ENCODE results near the gene PIK3R5.
"Not testable (repeated sequence)": the region's sequence is repeated elsewhere in the genome, so short reads cannot be mapped to it uniquely, and the experiment has no call there.

The PIK3R5 gene

GRCh38 chr17:8861495-8862181 lies 103.9 kb downstream of the PIK3R5 start:
- Histone ChIP-seq H3K36me3 (ENCODE audit: control insufficient read depth, insufficient read depth, low read length) (no peaks in the 10 kb centered on the region), H3K27ac (ENCODE audit: low read length) (no peak overlapping the region), H3K4me1 (ENCODE audit: control insufficient read depth, insufficient read depth, low read length) (no peaks in the 10 kb centered on the region), H3K27me3 (ENCODE audit: control insufficient read depth, insufficient read depth, low read length) (no peaks in the 10 kb centered on the region), H3K9me3 (ENCODE audit: control insufficient read depth, insufficient read depth, low read length) (no peaks in the 10 kb centered on the region; the same call in 1 of the 2 replicates), H3K4me3 (ENCODE audit: low read length) (no peak overlapping the region)
- no peak for DNase-seq (ENCODE audit: low read depth, low spot score)
- no CpG with 5 or more reads among the region's 7 CpGs for WGBS (ENCODE audit: insufficient coverage, insufficient read length)

DNA sequence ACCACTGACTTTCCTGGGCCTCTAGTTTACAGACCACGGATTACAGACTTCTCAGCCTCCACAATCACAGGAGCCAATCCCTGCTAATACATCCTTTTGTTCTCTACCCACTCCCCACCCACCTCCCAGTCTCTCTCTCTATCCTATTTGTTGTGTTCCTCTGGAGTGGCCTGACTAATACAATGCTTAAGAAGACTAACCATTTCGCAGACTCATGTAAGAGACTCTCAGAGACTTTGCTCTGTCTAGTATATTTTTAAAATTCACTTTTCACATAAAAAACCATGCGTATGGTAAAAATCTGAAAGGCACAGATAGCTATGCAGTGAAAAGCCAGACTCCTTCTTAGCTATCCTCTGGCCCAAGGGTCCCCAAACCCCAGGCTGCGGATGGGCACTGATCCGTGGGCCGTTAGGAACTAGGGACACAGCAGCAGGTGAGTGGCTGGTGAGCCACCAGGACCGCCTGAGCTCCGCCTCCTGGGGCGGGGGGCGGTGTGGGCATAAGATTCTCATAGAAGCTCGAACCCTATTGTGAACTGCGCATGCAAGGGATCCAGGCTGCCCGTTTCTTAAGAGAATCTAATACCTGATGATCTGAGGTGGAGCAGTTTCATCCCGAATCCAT lies 105.6 kb downstream of the PIK3R5 start:
- no CpG with 5 or more reads among the region's 14 CpGs for WGBS (ENCODE audit: insufficient coverage, insufficient read length)
- Histone ChIP-seq H3K36me3 (ENCODE audit: control insufficient read depth, insufficient read depth, low read length) (no peaks in the 10 kb centered on the region), H3K4me1 (ENCODE audit: control insufficient read depth, insufficient read depth, low read length) (no peaks in the 10 kb centered on the region), H3K27me3 (ENCODE audit: control insufficient read depth, insufficient read depth, low read length) (no peaks in the 10 kb centered on the region), H3K4me3 (ENCODE audit: low read length) (no peak overlapping the region), H3K27ac (ENCODE audit: low read length) (no peak overlapping the region), H3K9me3 (ENCODE audit: control insufficient read depth, insufficient read depth, low read length) (no peaks in the 10 kb centered on the region; the same call in 1 of the 2 replicates)
- no peak for DNase-seq (ENCODE audit: low read depth, low spot score)

DNA sequence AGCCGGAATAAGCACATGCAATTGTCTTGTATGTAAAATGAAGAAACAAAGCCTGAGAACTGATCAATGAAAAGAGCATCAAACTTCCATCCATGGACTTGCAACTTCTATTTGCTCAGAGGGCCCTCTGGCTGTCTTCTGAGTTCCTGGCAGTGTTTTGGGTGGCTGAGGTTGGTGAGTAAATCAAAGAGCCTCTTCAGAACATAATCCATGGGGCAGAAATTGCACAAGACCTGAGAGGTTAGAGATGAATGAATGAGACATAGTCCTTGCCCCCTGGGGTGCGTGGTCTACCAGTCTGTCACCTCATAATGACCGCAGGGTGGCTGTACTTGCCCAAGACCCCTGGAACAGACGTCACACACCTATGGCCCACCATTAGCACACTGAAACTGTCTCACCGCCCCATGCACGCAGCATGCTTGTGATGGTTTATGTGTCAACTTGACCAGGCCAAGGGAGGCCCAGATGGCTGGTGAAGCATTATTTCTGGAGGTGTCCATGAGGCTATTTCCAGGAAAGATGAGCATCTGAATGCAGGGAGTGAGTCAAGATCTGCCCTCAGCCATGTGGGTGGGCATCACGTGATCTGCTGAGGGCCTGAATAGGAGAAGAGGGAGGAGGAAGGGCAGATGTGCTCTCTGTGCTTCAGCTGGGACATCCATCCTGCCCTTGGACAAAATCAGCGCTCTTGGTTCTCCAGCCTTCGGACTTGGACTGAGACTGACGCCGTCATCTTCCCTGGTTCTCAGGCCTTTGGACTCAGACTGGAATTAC lies 106.3 kb downstream of the PIK3R5 start:
- no peak for DNase-seq (ENCODE audit: low read depth, low spot score)
- H3K9me3 ChIP-seq (ENCODE audit: control insufficient read depth, insufficient read depth, low read length) = no peaks in the 10 kb centered on the region; the same call in 1 of the 2 replicates
- no peaks in the 10 kb centered on the region for H3K36me3 ChIP-seq (ENCODE audit: control insufficient read depth, insufficient read depth, low read length)
- H3K27me3 ChIP-seq (ENCODE audit: control insufficient read depth, insufficient read depth, low read length) = no peaks in the 10 kb centered on the region
- H3K4me3 ChIP-seq (ENCODE audit: low read length) = no peak overlapping the region
- no CpG with 5 or more reads among the region's 11 CpGs for WGBS (ENCODE audit: insufficient coverage, insufficient read length)
- no peaks in the 10 kb centered on the region for H3K4me1 ChIP-seq (ENCODE audit: control insufficient read depth, insufficient read depth, low read length)
- no peak overlapping the region for H3K27ac ChIP-seq (ENCODE audit: low read length)

- no peaks in the 10 kb centered on the region for H3K36me3 ChIP-seq (ENCODE audit: control insufficient read depth, insufficient read depth, low read length)
- H3K4me1 ChIP-seq (ENCODE audit: control insufficient read depth, insufficient read depth, low read length) = no peaks in the 10 kb centered on the region
- H3K27me3 ChIP-seq (ENCODE audit: control insufficient read depth, insufficient read depth, low read length) = no peaks in the 10 kb centered on the region
- DNase-seq (ENCODE audit: low read depth, low spot score) = no peak
- H3K27ac ChIP-seq (ENCODE audit: low read length) = no peak overlapping the region
- no CpG with 5 or more reads among the region's 5 CpGs for WGBS (ENCODE audit: insufficient coverage, insufficient read length)
- no peak overlapping the region for H3K4me3 ChIP-seq (ENCODE audit: low read length)
- H3K9me3 ChIP-seq (ENCODE audit: control insufficient read depth, insufficient read depth, low read length) = no peaks in the 10 kb centered on the region; the same call in 1 of the 2 replicates
Measured at GRCh38 chr17:8857919-8858318, 107.6 kb downstream of the PIK3R5 start.

- Histone ChIP-seq H3K4me3 (ENCODE audit: low read length) (no peak overlapping the region), H3K27ac (ENCODE audit: low read length) (no peak overlapping the region), H3K36me3 (ENCODE audit: control insufficient read depth, insufficient read depth, low read length) (no peaks in the 10 kb centered on the region), H3K4me1 (ENCODE audit: control insufficient read depth, insufficient read depth, low read length) (no peaks in the 10 kb centered on the region), H3K9me3 (ENCODE audit: control insufficient read depth, insufficient read depth, low read length) (no peaks in the 10 kb centered on the region; the same call in 1 of the 2 replicates), H3K27me3 (ENCODE audit: control insufficient read depth, insufficient read depth, low read length) (no peaks in the 10 kb centered on the region)
- no peak for DNase-seq (ENCODE audit: low read depth, low spot score)
- WGBS (ENCODE audit: insufficient coverage, insufficient read length) = no CpG with 5 or more reads among the region's 14 CpGs
Measured at GRCh38 chr17:8856869-8857575, 108.5 kb downstream of the PIK3R5 start.

- H3K27ac ChIP-seq (ENCODE audit: low read length); H3K9me3 ChIP-seq (ENCODE audit: control insufficient read depth, insufficient read depth, low read length); H3K36me3 ChIP-seq (ENCODE audit: control insufficient read depth, insufficient read depth, low read length); DNase-seq (ENCODE audit: low read depth, low spot score); H3K4me1 ChIP-seq (ENCODE audit: control insufficient read depth, insufficient read depth, low read length); H3K4me3 ChIP-seq (ENCODE audit: low read length); H3K27me3 ChIP-seq (ENCODE audit: control insufficient read depth, insufficient read depth, low read length): not testable (repeated sequence)
- no CpG with 5 or more reads among the region's 6 CpGs for WGBS (ENCODE audit: insufficient coverage, insufficient read length)
Measured at GRCh38 chr17:8856205-8856603, 109.3 kb downstream of the PIK3R5 start.

DNA sequence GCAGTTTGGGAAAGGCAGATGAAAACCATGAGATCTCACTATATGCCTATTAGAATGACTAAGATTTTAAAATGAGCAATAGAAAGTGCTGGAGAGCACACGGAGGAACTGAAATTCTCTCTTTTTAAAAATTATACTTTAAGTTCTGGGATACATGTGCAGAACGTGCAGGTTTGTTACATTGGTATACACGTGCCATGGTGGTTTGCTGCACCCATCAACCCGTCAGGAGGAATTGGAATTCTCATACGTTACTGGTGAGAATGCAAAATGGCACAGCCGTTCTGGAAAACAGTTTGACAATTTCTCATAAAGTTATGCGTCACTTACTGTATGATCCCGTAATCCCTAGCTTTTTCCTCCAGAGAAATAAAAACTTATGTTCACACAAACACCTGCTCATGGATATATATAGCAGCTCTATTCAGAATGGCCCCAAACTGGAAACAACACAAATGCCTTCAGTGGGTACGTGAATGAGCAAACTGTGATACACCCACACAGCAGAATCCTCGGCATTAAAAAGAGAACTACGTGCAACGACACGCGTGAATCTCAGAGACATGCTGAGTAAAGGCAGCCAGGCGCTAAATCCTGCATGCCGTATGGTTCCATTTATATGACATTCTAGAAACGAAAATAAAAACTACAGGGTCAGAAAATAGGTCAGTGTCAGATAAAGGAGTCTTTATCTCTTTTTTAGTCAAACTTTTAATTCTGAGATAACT lies 109.9 kb downstream of the PIK3R5 start:
- Histone ChIP-seq H3K4me3 (ENCODE audit: low read length) (no peak overlapping the region), H3K27ac (ENCODE audit: low read length) (no peak overlapping the region), H3K4me1 (ENCODE audit: control insufficient read depth, insufficient read depth, low read length) (no peaks in the 10 kb centered on the region), H3K9me3 (ENCODE audit: control insufficient read depth, insufficient read depth, low read length) (no peaks in the 10 kb centered on the region; the same call in 1 of the 2 replicates), H3K27me3 (ENCODE audit: control insufficient read depth, insufficient read depth, low read length) (no peaks in the 10 kb centered on the region), H3K36me3 (ENCODE audit: control insufficient read depth, insufficient read depth, low read length) (no peaks in the 10 kb centered on the region)
- DNase-seq (ENCODE audit: low read depth, low spot score) = no peak
- no CpG with 5 or more reads among the region's 17 CpGs for WGBS (ENCODE audit: insufficient coverage, insufficient read length)

- Histone ChIP-seq H3K36me3 (ENCODE audit: control insufficient read depth, insufficient read depth, low read length) (no peaks in the 10 kb centered on the region), H3K27me3 (ENCODE audit: control insufficient read depth, insufficient read depth, low read length) (no peaks in the 10 kb centered on the region), H3K9me3 (ENCODE audit: control insufficient read depth, insufficient read depth, low read length) (no peaks in the 10 kb centered on the region), H3K4me1 (ENCODE audit: control insufficient read depth, insufficient read depth, low read length) (no peaks in the 10 kb centered on the region), H3K4me3 (ENCODE audit: low read length) (no peak overlapping the region), H3K27ac (ENCODE audit: low read length) (no peak overlapping the region)
- no CpG with 5 or more reads among the region's 5 CpGs for WGBS (ENCODE audit: insufficient coverage, insufficient read length)
- no peak for DNase-seq (ENCODE audit: low read depth, low spot score)
Measured at GRCh38 chr17:8851600-8851999, 113.9 kb downstream of the PIK3R5 start.

DNA sequence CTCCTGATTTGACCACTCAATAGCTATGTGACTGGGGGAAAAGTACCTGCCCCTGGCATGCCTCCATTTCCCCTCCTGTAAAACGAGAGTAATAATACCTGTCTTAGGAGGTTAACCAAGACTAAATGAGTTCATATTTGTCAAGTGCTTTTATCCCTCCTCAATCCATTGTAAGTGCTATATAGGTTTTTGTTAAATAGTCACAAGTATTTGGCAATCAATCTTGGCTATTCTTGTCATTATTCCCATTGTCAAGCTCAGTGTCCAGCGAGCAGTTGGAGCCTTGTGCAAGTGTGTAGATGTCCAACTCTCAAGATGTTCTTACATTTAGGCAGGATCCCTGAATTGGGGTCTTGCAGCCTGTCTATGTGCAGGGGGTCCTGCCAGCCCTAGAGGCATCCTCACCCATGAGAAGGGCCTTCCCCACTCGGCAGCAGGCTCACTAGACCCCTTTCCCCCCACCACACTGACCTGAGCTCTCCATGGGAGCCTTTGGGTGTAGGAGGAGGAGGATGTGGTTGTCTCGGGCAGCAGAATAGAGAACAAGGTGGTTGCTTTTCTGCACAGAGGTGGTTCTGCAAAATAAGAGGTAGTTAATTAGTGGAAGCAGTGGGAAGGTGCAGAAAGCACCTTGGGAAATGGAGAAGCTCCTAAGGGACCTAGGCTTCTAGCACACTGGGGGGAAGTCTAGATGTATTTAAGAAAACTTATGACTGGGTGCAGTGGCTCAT lies 116.0 kb downstream of the PIK3R5 start:
- H3K36me3 ChIP-seq (ENCODE audit: control insufficient read depth, insufficient read depth, low read length) = no peaks in the 10 kb centered on the region
- no peaks in the 10 kb centered on the region for H3K27me3 ChIP-seq (ENCODE audit: control insufficient read depth, insufficient read depth, low read length)
- no peak for DNase-seq (ENCODE audit: low read depth, low spot score)
- no CpG with 5 or more reads among the region's 4 CpGs for WGBS (ENCODE audit: insufficient coverage, insufficient read length)
- no peaks in the 10 kb centered on the region for H3K9me3 ChIP-seq (ENCODE audit: control insufficient read depth, insufficient read depth, low read length)
- H3K4me1 ChIP-seq (ENCODE audit: control insufficient read depth, insufficient read depth, low read length) = no peaks in the 10 kb centered on the region
- H3K4me3 ChIP-seq (ENCODE audit: low read length) = no peak overlapping the region
- no peak overlapping the region for H3K27ac ChIP-seq (ENCODE audit: low read length)

All from iPS DF 6.9 (cell line).